ENCODE measurements around the gene TDRD10. TPM values are rescaled to one million over a fixed set of nuclear protein-coding genes. Genes with fewer than 3 reads are reported as not detected.
"Not testable (repeated sequence)": the region's sequence is repeated elsewhere in the genome, so short reads cannot be mapped to it uniquely, and the experiment has no call there.

Gene TDRD10
- total RNA-seq, 1 experiment from 2014 or later = 0.17 TPM

DNA sequence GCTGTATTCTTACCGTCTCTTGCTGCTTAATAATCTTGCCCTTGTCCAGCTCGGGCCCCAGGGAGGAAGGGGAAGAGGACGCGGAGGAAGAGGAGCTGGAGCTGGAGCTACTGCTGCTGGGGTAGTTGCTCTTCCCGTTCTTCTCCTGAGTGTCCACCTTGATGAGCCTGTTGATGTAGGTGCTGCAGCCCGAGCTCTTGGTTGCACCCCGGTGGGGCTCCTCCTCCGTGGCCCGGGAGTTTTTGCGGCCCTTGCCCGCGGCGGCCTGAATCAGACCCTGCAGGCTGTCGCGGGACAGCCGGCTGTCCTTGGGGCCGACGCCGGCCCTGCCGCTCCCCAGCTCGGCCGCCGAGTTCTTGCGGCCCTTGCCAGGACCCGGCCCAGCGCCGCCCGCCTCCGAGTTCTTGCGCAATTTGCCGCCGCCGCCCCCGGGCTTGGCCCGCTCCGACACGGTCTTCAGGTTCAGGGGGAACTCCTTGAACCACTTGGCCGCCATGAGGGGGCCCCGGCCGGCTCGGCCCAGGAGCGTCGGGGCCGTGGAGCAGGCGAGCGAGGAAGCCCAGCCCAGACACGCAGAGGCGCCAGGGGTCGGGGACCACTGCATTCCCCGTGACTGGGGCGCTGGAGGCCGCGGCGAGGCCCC lies 475 bp upstream of the TDRD10 start:
- in situ Hi-C loops (cut with HindIII; ENCODE audit: low sequenced_read_pairs) = no loop called here
- no peak for DNase-seq (ENCODE audit: low spot score)

DNA sequence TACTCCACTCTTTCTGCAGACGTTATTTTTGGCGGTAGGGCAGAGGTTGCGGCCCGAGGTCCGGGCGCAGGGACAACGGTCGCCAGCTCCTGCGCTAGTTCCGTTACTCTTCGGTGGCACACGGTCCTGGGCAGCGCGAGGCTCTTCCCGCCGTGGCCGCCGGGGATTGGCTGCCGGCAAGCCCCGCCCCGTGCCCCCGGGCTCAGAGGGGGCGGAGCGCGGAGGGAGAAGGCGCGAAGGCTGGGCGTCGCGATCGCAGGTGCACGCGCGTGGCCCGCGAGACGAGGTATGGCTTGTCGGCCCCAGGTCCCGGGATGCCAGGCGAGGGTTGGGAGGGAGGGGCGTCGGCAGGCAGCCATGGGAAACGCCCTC lies 711 bp downstream of the TDRD10 start:
- in situ Hi-C loops (cut with HindIII; ENCODE audit: low sequenced_read_pairs) = no loop called here
- no peak for DNase-seq (ENCODE audit: low spot score)

DNA sequence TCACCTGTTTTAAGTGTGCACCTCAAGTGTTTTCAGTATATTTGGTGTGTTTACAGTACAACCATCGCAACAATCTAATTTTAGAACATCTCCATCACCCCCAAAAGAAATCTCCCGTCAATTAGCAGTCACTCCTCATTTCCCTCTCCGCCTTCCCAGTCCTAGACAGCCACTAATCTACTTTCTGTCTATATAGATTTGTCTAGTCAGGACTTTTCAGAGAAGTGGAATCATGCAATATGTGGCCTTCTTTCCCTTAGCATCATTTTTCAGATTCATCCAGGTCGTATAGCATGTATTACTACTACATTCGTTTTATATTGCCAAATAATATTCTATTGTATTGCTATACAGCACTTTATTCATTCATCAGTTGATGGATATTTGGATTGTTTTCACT lies 1.9 kb downstream of the TDRD10 start:
- in situ Hi-C loops (cut with HindIII; ENCODE audit: low sequenced_read_pairs) = no loop called here
- DNase-seq (ENCODE audit: low spot score) = no peak

DNA sequence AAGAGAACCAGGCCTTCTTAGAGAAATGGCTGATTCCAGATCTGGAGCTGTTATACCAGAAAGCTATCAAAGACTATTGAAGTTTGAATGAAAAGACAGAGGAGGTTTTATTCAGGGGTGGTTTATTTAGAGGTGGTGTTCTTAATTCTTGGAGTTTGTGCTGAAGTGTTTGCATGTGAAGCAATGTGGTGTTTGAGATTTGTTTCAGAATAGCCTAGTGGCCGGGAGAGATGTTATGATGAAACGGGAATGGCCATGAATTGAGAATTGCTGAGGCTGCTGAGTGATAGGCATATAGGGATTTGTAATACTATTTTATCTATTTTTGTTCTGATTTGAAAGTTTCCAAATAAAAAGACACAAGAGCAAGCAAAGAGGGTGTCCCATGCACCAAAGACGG lies 10.7 kb downstream of the TDRD10 start:
- DNase-seq (ENCODE audit: low spot score) = no peak
- in situ Hi-C loops (cut with HindIII; ENCODE audit: low sequenced_read_pairs) = no loop called here

DNA sequence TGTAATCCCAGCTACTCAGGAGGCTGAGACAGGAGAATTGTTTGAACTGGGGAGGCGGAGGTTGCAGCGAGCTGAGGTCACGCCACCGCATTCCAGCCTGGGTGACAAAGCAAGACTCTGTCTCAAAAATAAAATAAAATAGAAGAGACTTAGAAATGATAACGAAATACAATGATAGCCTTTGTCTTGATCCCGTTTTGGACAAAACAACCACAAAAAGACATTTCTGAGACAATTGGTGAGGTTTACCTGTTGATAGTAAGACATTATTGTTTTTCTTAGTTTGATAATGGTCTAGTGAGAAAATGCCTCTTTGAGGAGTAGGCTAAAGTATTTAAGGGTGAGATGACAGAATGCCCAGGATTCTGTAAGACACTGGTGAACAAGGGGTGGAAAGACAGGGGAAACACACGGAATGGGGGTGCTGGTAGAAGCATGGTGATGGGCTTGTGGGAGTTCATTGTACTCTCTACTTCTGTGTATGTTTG lies 12.1 kb downstream of the TDRD10 start:
- in situ Hi-C loops (cut with HindIII; ENCODE audit: low sequenced_read_pairs) = no loop called here
- no peak for DNase-seq (ENCODE audit: low spot score)

DNA sequence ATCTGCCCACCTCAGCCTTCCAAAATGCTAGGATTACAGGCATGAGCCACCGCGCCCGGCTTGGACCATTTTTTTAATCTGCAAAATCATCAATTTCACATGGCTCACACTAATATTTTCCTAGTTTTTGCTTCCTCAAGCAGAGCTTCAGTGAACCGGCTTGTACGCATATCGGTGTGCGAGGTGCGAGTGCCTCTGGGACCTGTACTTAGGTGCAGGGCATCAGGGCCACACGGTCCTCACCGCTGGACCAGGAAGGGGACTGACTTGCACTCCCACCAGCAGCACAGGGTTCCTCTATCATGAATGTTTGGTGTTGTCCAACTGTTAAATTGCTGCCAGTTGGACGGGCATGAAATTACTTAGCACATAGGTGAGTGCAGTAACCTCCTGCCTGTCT lies 15.6 kb downstream of the TDRD10 start:
- in situ Hi-C loops (cut with HindIII; ENCODE audit: low sequenced_read_pairs) = no loop called here
- no peak for DNase-seq (ENCODE audit: low spot score)

DNA sequence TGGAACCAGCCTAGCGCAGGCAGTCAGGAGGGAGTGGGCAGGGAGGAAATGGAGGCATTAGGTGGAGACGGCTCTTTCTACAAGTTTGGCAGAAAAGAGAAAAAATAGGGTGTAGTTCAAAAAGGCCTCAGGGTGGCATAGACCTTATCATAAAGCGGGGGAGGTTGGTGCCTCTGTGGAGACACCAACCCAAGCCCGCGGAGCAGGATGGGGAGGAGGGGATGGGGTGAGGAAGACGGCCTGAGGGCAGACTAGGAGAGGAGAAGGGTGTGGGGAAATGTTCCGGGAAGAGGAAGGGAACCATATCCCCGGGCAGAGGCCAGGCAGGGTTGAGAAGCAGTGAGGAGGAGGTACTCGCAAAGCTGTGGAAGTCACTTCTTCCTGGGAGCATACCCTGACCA lies 17.6 kb downstream of the TDRD10 start:
- in situ Hi-C loops (cut with HindIII; ENCODE audit: low sequenced_read_pairs) = no loop called here
- DNase-seq (ENCODE audit: low spot score) = no peak

DNA sequence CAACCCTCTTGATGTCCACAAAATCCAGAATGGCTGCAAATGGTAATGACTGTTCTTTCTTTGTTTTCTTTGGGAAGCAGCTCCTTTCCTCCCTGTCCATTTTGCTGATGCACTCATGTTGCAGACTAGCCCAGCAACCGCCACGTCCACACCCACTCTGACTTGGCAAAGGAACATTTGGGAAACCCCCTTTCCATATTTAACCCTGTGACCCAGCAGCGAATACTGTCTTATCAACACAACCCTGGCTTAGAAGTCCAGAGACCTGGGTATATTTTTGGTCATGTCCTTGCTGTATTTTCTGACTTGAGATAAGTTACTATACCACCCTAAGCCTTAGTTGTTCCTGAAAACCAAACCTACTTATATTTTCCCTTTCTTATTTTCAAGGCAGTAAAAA lies 18.3 kb downstream of the TDRD10 start:
- in situ Hi-C loops (cut with HindIII; ENCODE audit: low sequenced_read_pairs) = no loop called here
- DNase-seq (ENCODE audit: low spot score) = no peak

DNA sequence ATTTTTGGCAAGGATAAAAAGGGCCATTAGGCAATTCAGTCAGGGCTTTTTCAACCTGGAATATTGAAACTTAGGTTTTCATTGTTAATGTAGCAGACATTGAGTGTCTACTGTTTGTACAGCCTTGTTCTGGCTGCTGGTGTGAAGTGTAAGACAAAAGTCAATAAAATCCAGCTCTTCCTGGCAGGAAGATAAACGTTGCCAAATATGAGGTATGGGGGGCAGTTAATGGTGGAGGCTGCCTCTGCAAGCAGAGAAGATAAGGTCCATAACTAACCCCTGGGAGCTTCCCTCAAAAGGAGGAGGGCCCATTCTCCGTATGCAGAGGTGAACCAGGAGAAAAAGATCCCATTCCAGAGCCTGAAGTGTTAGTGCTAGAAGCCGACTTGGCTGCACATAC lies 19.7 kb downstream of the TDRD10 start:
- in situ Hi-C loops (cut with HindIII; ENCODE audit: low sequenced_read_pairs) = no loop called here
- DNase-seq (ENCODE audit: low spot score) = no peak

DNA sequence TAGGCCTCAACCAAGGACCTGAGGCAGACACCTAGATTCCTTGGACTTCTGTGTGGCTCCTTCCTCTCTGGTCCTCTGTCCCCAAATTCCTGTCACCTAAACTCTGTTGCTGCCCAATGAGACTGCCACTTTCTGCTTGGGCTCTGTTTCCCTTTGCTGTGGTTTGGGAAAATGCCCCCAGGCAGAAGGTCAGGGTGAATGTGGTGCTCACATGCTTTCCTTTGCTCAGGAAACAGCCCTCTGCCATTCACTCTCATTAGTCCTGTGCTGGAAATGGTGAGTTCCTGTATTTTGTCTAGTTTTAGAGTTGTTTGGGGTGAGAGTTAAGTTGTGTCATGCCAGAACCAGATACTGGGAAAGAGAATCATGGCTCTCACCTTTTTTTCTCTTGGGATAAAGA lies 22.9 kb downstream of the TDRD10 start:
- in situ Hi-C loops (cut with HindIII; ENCODE audit: low sequenced_read_pairs) = no loop called here
- DNase-seq (ENCODE audit: low spot score) = no peak

DNA sequence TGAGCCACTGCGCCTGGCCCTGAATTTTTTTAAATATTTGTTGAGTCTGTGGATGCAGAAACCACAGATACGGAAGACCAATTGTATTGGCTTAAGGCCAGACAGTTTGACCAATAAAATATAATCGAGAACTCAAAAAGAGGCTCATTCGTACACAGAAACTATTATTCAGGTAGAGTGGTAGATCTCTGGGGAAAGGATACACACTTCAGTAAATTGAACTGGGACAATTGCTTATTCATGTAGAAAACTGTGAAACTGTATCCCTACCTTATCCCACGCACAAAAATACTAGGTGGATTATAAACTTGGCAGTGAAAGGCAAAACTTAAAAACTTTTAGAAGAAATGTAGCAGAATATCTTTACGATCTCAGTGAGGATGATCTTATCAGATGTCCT lies 25.2 kb downstream of the TDRD10 start:
- no peak for DNase-seq (ENCODE audit: low spot score)
- in situ Hi-C loops (cut with HindIII; ENCODE audit: low sequenced_read_pairs) = no loop called here

DNA sequence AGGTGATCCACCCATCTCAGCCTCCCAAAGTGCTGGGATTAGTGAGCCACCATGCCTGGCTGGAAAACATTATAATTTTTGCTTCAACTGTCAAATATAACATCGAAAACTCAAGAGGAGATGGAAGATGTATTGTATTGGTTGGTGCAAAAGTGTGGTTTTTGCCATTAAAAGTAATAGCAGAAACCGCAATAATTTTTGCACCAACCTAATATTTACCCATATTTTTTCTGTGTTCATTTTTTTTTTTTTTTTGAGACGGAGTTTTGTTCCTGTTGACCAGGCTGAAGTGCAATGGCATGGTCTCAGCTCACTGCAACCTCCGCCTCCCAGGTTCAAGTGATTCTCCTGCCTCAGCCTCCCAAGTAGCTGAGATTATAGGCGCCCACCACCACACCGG lies 27.3 kb downstream of the TDRD10 start:
- no peak for DNase-seq (ENCODE audit: low spot score)
- in situ Hi-C loops (cut with HindIII; ENCODE audit: low sequenced_read_pairs) = no loop called here

DNA sequence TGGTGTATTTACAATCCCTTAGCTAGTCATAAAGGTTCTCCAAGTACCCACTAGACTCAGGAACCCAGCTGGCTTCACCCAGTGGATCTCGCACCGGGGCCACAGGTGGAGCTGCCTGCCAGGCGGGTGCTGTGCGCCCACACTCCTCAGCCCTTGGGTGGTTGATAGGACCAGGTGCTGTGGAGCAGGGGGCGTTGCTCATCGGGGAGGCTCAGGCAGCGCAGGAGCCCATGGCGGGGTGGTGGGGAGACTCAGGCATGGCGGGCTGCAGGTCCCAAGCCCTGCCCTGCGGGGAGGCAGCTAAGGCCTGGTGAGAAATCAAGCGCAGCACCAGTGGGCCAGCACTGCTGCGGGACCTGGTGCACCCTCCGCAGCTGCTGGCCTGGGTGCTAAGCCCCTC lies 29.9 kb downstream of the TDRD10 start:
- DNase-seq (ENCODE audit: low spot score); in situ Hi-C loops (cut with HindIII; ENCODE audit: low sequenced_read_pairs): not testable (repeated sequence)

DNA sequence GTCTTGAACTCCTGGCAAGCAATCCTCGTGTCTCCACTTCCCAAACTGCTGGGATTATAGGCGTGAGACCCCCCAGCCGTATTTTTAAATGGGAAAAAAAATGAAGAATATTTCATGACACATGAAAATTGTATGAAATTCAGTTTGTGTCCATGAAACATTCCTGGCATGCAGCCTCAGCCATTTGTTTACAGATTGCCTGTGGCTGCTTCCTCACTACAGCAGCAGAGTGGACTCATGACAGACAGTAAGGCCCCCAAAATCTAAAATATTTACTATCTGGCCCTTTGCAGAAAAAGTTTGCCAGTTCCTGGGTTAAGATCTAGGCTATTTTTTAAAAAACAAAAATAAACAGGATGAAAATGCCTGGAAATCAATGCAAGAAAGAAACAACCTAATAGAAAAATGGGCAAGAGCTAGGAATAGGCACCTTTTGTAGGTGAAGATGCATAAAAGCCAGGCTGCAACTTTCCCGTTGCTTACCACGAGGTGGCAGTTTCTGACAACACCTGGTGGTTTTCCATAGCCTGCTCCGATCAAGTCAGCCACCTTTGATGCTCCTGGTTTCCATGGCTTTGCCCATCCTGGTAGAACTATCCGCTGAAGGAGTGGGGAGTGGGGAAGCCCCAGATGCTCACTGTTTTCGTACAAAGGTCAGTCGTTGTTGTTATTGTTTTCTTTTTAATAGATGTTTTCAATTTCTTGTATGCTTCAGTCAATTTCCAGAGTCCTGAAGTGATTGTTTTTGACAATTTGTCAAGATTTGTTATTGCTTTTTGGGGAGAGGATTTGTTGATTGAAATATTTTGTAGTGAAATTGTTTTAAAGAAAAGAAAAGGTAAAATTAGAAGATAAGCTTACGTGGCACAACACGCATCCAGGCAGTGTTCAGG lies 32.2 kb downstream of the TDRD10 start:
- in situ Hi-C loops (cut with HindIII; ENCODE audit: low sequenced_read_pairs) = no loop called here
- peak; percentile 57 for DNase-seq (ENCODE audit: low spot score)

DNA sequence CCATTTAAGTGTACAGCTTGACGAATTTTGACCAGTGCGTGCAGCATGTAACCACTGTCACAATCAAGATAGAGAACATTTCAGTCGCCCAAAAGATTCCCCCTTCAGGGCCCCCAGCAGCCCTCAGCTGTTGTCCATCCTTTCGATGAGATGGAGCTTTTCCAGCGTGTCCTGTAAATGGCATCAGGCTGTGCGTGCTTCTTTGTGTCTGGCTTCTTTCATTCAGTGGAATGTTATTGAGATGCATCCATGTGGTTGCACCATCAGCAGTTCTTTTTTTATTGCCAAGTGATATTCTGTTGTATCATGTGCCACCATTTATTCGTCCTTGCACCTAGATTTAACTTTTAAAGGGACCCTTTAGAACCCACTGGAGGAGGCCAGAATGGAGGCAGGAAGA lies 34.6 kb downstream of the TDRD10 start:
- in situ Hi-C loops (cut with HindIII; ENCODE audit: low sequenced_read_pairs) = no loop called here
- no peak for DNase-seq (ENCODE audit: low spot score)

DNA sequence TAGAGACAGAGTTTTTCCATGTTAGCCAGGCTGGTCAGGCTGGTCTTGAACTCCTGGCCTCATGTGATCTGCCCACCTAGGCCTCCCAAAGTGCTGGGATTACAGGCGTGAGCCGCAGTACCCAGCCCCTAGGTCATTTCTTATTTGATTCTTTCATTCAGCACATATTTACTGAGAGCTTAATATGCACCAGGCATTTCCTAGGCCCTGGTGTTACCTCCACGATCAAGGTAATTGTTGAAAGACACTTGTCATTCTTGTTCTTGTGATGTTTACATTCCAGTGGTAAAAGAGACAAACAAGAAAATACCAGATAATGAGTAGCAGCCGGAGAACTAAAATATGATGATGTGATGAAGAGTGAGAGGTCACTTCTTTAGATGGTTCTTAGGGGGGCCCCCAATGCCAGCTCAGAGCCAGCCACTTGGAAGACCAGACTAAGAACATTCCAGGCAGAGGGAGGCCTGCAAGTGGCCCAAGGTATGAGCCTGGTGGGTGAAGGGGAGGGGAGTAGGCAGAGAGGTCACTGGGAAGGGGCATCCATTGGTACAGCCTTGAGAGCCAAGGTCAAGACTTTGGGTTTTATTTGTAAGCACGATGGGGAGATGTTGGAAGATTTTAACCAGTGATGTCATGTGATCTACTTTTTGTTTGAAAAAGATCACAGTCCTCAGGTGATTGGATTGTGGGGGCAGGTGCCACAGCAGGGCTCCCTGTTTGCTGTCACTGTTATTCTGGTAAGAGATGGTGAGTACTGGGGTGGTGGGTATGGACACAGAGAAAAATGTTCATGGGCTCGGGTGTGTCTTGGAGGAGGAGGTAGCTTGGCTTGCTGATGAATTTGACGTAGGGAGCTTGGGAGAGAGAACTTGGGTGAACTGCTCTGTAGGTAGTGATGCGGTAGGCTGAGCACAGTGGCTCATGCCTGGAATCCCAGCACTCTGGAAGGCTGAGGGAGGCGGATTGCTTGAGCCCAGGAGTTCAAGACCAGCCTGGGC lies 37.8 kb downstream of the TDRD10 start:
- in situ Hi-C loops (cut with HindIII; ENCODE audit: low sequenced_read_pairs) = no loop called here
- no peak for DNase-seq (ENCODE audit: low spot score)

DNA sequence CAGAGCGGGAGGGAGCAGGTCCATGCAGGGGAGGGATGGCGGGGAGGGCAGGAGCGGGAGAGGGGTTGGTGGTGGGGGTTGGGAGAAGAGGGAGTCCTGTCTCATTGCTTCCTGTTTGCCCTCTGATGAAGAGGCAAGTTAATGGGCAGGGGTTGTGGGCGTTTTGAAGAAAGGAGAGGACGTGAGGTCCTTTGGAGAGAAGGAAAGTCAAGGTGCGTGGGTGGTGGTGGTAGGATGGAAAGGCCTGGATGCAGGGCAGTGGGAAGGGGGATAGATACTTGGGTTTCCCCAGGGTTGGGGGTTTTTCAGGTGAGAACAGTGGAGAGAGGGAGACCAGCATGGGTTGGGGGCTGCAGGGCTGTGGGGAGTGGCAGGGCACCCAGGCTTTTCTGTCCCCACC lies 39.2 kb downstream of the TDRD10 start:
- in situ Hi-C loops (cut with HindIII; ENCODE audit: low sequenced_read_pairs) = no loop called here

DNA sequence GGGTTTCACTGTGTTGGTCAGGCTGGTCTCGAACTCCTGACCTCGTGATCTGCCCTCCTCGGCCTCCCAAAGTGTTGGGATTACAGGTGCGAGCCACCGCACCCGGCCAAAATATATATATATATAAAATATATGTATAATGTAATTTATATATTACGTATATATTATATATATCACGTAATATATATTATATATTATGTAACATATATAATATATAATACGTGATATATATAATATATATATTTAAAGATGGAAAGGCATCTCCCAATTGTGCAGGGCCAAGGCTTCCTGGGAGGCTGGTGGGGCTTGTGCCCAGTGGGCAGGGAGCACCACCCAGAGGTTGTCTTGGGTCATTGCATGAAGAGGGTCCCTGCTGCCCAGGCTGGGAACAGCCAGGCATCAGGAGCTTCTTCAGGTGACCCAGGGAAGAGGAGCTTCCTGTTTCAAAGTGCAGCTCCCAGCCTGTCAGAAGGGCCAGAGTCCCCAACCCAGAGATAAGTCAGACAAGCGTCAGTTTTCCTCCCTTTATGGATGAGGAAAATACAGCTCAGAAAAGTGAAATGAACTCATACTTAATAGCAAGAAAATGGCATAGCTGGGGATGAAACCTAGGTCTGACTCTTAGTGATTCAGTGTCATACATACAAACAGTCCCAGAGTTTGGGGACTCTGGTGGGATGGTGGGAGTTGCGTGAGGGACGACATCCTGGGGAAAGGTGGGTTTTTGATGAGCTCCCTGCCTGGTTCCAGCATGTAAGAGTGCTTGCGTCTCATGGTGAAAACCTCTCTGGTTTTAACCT lies 44.4 kb downstream of the TDRD10 start:
- in situ Hi-C loops (cut with HindIII; ENCODE audit: low sequenced_read_pairs) = no loop called here
- peak; percentile 27 for DNase-seq (ENCODE audit: low spot score)

More for the DNA sequence above, 39.2 kb downstream of the TDRD10 start:
- no peak for DNase-seq (ENCODE audit: low spot score)

All from G401 (cell line).